SH-SY5Y (cell line): ENCODE results near the gene ULK4.

Source experiments
- GATA2 ChIP-seq: IDR thresholded peaks from 2 replicates; pipeline ENCODE4 v1.6.1; 2011; ENCODE audit warnings: mild to moderate bottlenecking, low read depth, low read length
- GATA3 ChIP-seq: IDR thresholded peaks from 2 replicates; pipeline ENCODE4 v1.6.1; 2011; ENCODE audit warnings: low read depth, mild to moderate bottlenecking, low read length, moderate library complexity

DNA sequence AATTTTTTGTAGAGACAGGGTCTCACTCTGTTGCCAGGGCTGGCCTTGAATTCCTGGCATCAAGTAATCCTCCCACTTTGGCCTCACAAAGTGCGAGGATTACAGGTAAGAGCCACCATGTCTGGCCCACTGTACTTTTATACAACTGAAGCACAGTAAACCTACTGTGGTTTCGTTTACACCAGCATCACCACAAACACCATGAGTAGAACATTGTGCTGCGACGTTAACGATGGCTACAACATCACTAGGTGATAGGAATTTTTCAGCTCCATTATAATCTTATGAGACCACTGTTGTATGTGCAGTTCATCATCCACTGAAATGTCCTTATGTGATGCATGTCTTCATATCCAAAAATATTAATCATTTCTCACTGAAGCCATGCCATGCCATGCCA is 750.9 kb downstream of the ULK4 start:
- TF ChIP-seq GATA2 (no peak), GATA3 (no peak)
